Effector memory CD4-positive, alpha-beta T cell (primary cell): Measurements from ENCODE around the gene RBMS1.

ENCODE experiments used
- DNase-seq, 3 donors: peaks; one replicate each; pipeline ENCODE4 v3.0.0-alpha.2; 2020
- H3K27ac ChIP-seq: 2 replicates; pipeline ENCODE4 v1.7.0; 2013; ENCODE audit warnings: mild to moderate bottlenecking, low read length, moderate library complexity; ENCODE audit not compliant: insufficient read depth, poor library complexity, severe bottlenecking
- H3K27me3 ChIP-seq: replicated peaks from 2 replicates; pipeline ENCODE4 v1.7.0; 2013; ENCODE audit warnings: mild to moderate bottlenecking, low read length; ENCODE audit not compliant: insufficient read depth, control insufficient read depth, poor library complexity, severe bottlenecking
- H3K36me3 ChIP-seq: 2 replicates; pipeline ENCODE4 v1.7.0; 2013; ENCODE audit warnings: mild to moderate bottlenecking, low read length, moderate library complexity; ENCODE audit not compliant: control insufficient read depth, insufficient read depth
- H3K4me1 ChIP-seq: 2 replicates; pipeline ENCODE4 v1.7.0; 2013; ENCODE audit warnings: low read length, mild to moderate bottlenecking; ENCODE audit not compliant: control insufficient read depth, insufficient read depth, poor library complexity, severe bottlenecking
- H3K4me3 ChIP-seq: 2 replicates; pipeline ENCODE4 v1.7.0; 2013; ENCODE audit warnings: low read length, low read depth, mild to moderate bottlenecking; ENCODE audit not compliant: insufficient read depth, poor library complexity, severe bottlenecking
- H3K9me3 ChIP-seq: 2 replicates; pipeline ENCODE4 v1.7.0; 2013; ENCODE audit warnings: mild to moderate bottlenecking, low read length, moderate library complexity; ENCODE audit not compliant: control insufficient read depth

RBMS1 gene

DNA sequence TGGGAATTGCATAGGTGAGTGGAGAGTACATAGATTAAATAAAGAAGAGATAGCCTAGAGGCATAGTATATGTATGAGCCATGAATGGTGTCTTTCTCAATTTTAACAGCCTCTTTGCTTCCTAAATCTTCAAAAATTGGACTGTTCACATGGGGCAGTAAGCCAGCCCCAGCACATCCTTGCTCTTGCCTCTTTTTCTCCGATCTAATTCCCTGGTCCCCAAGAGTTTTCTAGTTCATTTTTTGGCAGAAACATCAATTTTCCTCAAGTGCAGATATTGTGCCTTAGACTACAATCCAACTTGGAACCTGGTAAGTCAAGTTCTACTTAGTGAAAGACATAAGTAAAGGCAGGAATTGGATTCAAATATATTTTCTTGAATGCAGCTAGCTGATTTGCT is 243.7 kb downstream of the RBMS1 start:
- Histone ChIP-seq H3K9me3 (no peaks in the 10 kb centered on the region), H3K36me3 (no peaks in the 10 kb centered on the region), H3K4me3 (no peak overlapping the region), H3K27ac (no peak overlapping the region), H3K27me3 (no peaks in the 10 kb centered on the region), H3K4me1 (no peaks in the 10 kb centered on the region)
- DNase-seq = no peak

DNA sequence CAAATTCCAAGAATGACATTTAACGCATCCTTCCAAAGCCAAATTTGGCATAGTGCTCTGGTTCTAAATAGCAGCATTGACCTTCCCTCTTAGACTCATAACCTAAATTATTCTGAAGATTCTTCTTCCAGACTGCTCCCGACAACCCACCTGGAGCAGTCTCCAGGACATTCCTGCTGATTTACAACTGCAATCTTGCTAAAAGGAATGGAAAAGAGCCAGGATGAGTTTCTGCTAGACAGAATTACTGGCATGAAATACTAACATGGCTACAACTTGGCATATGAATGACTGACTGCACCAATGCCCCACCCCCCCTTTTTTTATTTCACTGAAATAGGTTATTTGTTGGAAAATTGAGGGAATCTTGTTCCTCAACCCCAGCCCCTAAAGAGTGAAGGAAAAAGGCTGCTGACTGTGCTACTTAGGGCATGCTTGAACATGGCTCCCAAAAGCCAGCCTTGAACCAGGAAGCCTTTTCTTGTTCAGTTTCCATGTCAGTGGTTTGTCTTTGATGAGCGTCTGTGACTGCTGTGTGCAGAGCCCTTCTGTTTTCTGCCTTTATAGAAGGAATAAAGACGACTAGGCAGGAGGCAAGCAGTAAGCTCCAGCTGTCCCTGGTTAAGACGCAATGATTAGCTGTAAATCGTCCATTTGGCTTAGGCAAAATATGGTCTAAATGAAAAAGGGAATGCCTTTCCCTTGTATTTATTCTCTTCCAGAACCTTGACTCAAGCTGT is 246.1 kb downstream of the RBMS1 start:
- H3K27ac ChIP-seq = no peak overlapping the region
- no peaks in the 10 kb centered on the region for H3K9me3 ChIP-seq
- H3K4me3 ChIP-seq = no peak overlapping the region
- H3K27me3 ChIP-seq = no peaks in the 10 kb centered on the region
- no peaks in the 10 kb centered on the region for H3K36me3 ChIP-seq
- no peaks in the 10 kb centered on the region for H3K4me1 ChIP-seq
- DNase-seq = no peak

DNA sequence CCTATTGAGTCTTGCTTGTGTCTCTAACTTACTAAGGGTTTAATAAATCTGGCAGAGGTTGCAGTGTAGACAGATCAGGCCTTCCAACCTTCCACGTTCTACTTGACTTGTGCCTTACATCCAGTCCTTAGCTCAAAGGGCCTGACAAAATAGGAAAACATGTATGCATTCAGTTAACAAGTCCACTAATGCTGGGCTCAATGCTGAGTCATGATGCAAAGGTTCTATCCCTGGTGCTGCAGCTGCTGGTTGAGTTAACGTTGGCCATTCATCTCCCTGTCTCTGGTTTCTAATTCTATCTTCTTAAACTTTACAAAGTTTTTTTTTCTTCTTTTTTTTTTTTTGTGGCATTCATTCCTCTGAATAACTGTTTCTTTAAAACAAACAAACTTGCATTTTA is 247.3 kb downstream of the RBMS1 start:
- no peak overlapping the region for H3K27ac ChIP-seq
- DNase-seq = no peak
- no peaks in the 10 kb centered on the region for H3K9me3 ChIP-seq
- H3K36me3 ChIP-seq = no peaks in the 10 kb centered on the region
- H3K27me3 ChIP-seq = no peaks in the 10 kb centered on the region
- H3K4me3 ChIP-seq = no peak overlapping the region
- H3K4me1 ChIP-seq = no peaks in the 10 kb centered on the region

- no peaks in the 10 kb centered on the region for H3K4me1 ChIP-seq
- H3K9me3 ChIP-seq = no peaks in the 10 kb centered on the region
- H3K27ac ChIP-seq = no peak overlapping the region
- no peaks in the 10 kb centered on the region for H3K36me3 ChIP-seq
- DNase-seq = no peak
- H3K27me3 ChIP-seq = no peaks in the 10 kb centered on the region
- no peak overlapping the region for H3K4me3 ChIP-seq
Observed at GRCh38 chr2:160245614-160246155, 247.9 kb downstream of the RBMS1 start.

DNA sequence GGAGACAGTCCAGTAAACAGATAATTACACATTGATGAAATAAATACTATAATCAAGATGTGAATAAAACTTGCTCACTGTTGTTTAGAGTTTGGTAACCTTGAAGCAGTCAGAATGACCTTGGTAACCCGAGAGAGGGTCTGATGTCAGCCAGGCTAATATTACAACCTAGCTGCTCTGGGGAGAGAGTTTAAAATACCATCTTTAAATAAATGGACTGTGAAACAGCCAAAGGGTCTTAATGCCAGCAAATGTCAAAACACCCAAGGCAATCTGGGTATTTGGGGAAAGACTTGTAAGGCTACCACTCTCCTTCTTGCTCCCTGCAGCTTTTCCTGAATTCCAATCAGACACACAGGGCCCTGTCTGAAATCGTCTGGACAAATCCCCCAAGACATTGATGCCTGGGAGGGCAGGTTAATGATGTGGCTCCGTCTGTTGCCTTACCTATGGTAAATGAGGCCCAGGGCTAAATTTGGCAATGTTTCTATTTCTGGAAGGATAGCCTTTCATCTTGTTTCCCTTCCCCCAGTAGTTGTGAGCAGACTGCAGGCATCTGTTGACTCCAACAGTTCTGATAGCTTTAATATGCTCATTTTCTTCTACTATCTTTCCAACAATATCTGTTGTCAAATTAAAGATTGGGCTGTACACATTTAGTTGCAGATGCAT is 250.6 kb downstream of the RBMS1 start:
- Histone ChIP-seq H3K4me3 (no peak overlapping the region), H3K9me3 (no peaks in the 10 kb centered on the region), H3K27ac (no peak overlapping the region), H3K4me1 (no peaks in the 10 kb centered on the region), H3K27me3 (no peaks in the 10 kb centered on the region), H3K36me3 (no peaks in the 10 kb centered on the region)
- no peak for DNase-seq

DNA sequence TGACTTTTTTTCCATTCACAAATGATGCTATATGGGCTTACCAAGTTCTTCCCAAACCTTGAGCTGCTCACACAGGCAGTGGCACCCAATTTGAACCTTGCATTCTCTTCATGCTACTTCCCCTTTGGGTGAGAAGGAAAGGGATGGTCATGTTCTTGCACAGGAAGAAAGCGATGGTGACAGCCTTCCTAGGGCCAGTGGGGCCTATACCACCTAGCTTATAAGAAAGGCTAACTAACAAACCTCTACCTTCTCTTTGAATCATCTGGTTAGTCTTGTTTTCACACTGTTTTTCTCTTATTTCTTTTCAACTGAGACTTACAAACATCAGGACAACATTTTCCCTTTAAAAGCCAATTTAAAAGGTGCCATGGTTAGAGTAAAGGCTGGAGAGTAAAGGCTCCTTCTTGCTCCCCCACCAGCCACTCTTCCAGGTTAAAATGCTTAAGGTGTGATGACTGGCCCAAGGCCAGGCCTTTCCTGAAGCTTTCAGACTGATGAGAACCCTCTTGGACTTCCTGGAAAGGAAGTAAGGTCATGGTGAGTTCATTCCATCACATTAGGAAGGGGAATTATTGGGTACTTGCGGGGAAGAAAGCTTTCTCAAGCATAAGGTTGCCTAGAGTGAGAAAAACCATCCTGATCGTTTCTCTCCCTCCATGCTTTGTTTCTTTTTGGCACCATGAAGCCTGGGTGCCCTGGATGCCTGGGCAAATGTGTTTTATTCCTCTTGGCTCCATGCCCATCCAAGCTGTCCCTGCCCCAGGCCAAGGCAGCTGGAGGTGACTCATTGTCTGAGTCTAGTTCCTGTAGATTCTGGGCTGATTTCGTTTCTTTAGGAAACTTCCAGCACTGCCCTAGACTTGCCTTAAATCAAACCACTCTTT is 252.1 kb downstream of the RBMS1 start:
- Histone ChIP-seq H3K4me3 (no peak overlapping the region), H3K4me1 (no peaks in the 10 kb centered on the region), H3K27me3 (no peaks in the 10 kb centered on the region), H3K27ac (no peak overlapping the region), H3K9me3 (no peaks in the 10 kb centered on the region), H3K36me3 (no peaks in the 10 kb centered on the region)
- no peak for DNase-seq

DNA sequence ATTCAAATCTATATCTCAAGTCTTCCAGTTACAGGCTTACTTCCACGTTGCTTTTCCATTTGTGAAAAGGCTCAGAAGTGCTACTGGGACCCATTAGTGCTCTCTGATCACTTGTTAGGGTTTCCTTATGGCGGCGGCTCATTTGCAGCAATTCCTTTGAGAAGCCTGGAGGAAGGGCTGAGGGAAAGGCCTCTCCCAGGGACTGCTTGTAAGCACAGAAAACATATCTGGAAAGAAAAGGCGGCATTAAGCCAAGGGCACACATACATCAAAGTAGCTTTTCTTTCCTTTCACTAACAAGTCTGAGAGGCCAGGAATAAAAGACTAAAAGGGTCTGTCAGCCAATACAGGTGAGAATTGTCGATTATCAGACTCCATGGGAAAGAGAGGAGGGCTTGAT is 254.2 kb downstream of the RBMS1 start:
- no peaks in the 10 kb centered on the region for H3K27me3 ChIP-seq
- no peak for DNase-seq
- H3K9me3 ChIP-seq = no peaks in the 10 kb centered on the region
- no peak overlapping the region for H3K4me3 ChIP-seq
- H3K27ac ChIP-seq = no peak overlapping the region
- H3K36me3 ChIP-seq = no peaks in the 10 kb centered on the region
- no peaks in the 10 kb centered on the region for H3K4me1 ChIP-seq

GRCh38 chr2:160238392-160238791 is 255.2 kb downstream of the RBMS1 start:
- DNase-seq = no peak
- no peaks in the 10 kb centered on the region for H3K27me3 ChIP-seq
- no peaks in the 10 kb centered on the region for H3K9me3 ChIP-seq
- H3K4me1 ChIP-seq = no peaks in the 10 kb centered on the region
- H3K4me3 ChIP-seq = no peak overlapping the region
- H3K27ac ChIP-seq = no peak overlapping the region
- no peaks in the 10 kb centered on the region for H3K36me3 ChIP-seq

DNA sequence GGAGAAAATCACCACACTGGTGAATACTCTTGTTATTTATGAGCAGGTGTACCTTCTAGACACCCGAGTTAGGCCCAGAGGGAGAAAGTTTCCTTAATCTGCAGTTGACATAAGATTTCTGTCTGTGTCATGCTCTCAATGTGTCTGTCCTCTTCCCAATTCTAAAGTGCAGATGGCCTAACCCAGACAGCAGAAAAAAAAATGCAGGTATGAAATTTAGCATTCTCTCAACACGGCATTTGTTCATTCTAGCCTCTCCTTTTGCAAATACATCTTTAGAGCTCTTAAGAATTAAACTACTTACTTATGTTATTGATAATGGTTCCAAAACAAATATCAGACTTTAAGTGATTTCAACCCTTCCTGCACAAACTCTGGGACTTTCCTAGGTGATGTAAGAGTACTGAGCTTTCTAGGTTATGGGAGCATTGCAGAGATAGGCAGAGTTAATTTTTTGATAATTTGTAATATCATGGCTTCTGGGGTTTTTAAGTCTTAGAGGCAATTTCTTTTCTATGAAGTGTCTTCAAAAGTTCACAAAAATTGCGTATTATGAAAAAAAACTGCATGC is 260.6 kb downstream of the RBMS1 start:
- H3K9me3 ChIP-seq = no peaks in the 10 kb centered on the region
- H3K4me1 ChIP-seq = no peaks in the 10 kb centered on the region
- no peak overlapping the region for H3K27ac ChIP-seq
- H3K27me3 ChIP-seq = no peaks in the 10 kb centered on the region
- no peaks in the 10 kb centered on the region for H3K36me3 ChIP-seq
- no peak overlapping the region for H3K4me3 ChIP-seq
- no peak for DNase-seq
